Endothelial cell of umbilical vein (primary cell): ENCODE results near the gene MUC3A. TPM values are rescaled to one million over a fixed set of nuclear protein-coding genes. Genes with fewer than 3 reads are reported as not detected.

Experiments
- BruUV-seq: library from RNA; stranded (reverse); fragments of 400-500 nt; replicated peaks from 2 replicates; lab custom pipeline; 2021; lab: Mats Ljungman, UMichigan
- CTCF ChIA-PET: fragments of 300-600, 350-600 bp; sonication (Branson Sonifier 250); formaldehyde crosslinking; loops from one replicate; lab custom pipeline; 2021; ENCODE audit warnings: antibody characterized with exemption, inconsistent platforms; lab: Charles Lee
- POLR2A ChIA-PET: fragments of 300-600, 350-600 bp; sonication (Branson Sonifier 250); formaldehyde crosslinking; loops from one replicate; lab custom pipeline; 2021; ENCODE audit warnings: antibody characterized with exemption, inconsistent platforms; lab: Charles Lee
- DNase-seq: peaks from one replicate; pipeline ENCODE4 v3.0.0-alpha.2; 2011; ENCODE audit warnings: low read depth, low spot score
- FAIRE-seq: peaks from 2 replicates; lab custom pipeline; 2011; peaks lifted over from hg19 to GRCh38; lab: Jason Lieb, UNC
- H2AFZ ChIP-seq: 2 replicates; pipeline ENCODE4 v1.6.0; 2012; ENCODE audit warnings: low read depth, low read length, control low read depth, inconsistent platforms
- H3K27ac ChIP-seq: 2 replicates; pipeline ENCODE4 v1.5.1; 2011; ENCODE audit warnings: low read depth, mild to moderate bottlenecking, control low read depth, low read length, moderate library complexity; ENCODE audit not compliant: insufficient read depth
- H3K27me3 ChIP-seq, 2 experiments: 2 replicates each; pipeline versions ENCODE4 v1.6.0 to v1.6.1; 2011; ENCODE audit warnings: low read length in 2 of 2, mixed read lengths in 1 of 2; ENCODE audit not compliant: control insufficient read depth in 2 of 2, insufficient read depth in 2 of 2
- H3K36me3 ChIP-seq, 2 experiments: 2 replicates in 1 of 2; 3 replicates in 1 of 2; pipeline ENCODE4 v1.5.1; 2011; ENCODE audit warnings: low read length in 2 of 2, mild to moderate bottlenecking in 1 of 2, moderate library complexity in 1 of 2; ENCODE audit not compliant: control insufficient read depth in 2 of 2, insufficient read depth in 2 of 2; ENCODE audit errors: extremely low read depth in 1 of 2
- H3K4me1 ChIP-seq: 3 replicates; pipeline ENCODE4 v1.5.1; 2011; ENCODE audit warnings: mild to moderate bottlenecking, low read length; ENCODE audit not compliant: control insufficient read depth, insufficient read depth; ENCODE audit errors: extremely low read depth
- H3K4me2 ChIP-seq: 2 replicates; pipeline ENCODE4 v1.6.1; 2011; ENCODE audit warnings: low read length, control low read depth, mixed read lengths; ENCODE audit not compliant: insufficient read depth
- H3K4me3 ChIP-seq, 3 experiments: fragments of 200-600 bp in 1 of 3; sonication (generic), shearing (Covaris generic) in 1 of 3; replicated peaks in 1 of 3; 2 replicates each; pipeline ENCODE4 v1.5.1; 2011 to 2016; ENCODE audit warnings: control low read depth in 3 of 3, low read length in 3 of 3, mild to moderate bottlenecking in 2 of 3, inconsistent platforms in 1 of 3, low read depth in 1 of 3, moderate library complexity in 1 of 3; ENCODE audit not compliant: insufficient read depth in 1 of 3
- H3K79me2 ChIP-seq: 2 replicates; pipeline ENCODE4 v1.6.0; 2012; ENCODE audit warnings: low read length, inconsistent platforms; ENCODE audit not compliant: control insufficient read depth, insufficient read depth
- H3K9ac ChIP-seq: replicated peaks from 2 replicates; pipeline ENCODE3; 2011; ENCODE audit warnings: low read length, control low read depth; ENCODE audit not compliant: insufficient read depth; ENCODE audit errors: extremely low read depth
- H3K9me1 ChIP-seq: replicated peaks from 3 replicates; pipeline ENCODE4 v1.6.0; 2011; ENCODE audit warnings: mild to moderate bottlenecking, low read length; ENCODE audit not compliant: control insufficient read depth, insufficient read depth; ENCODE audit errors: extremely low read depth
- H3K9me3 ChIP-seq: replicated peaks from 2 replicates; pipeline ENCODE4 v1.5.1; 2012; ENCODE audit warnings: low read length, inconsistent platforms; ENCODE audit not compliant: control insufficient read depth, insufficient read depth
- H4K20me1 ChIP-seq: replicated peaks from 2 replicates; pipeline ENCODE3; 2011; ENCODE audit warnings: mild to moderate bottlenecking, low read length; ENCODE audit not compliant: control insufficient read depth, insufficient read depth; ENCODE audit errors: extremely low read depth
- CTCF ChIP-seq, 2 donors: IDR thresholded peaks; 1 replicate in 1 of 2; 2 replicates in 1 of 2; pipeline ENCODE4 v1.5.1; 2011; ENCODE audit warnings: low read length in 2 of 2, mild to moderate bottlenecking in 2 of 2, moderate library complexity in 2 of 2, control low read depth in 1 of 2, inconsistent platforms in 1 of 2, low read depth in 1 of 2; ENCODE audit not compliant: insufficient read depth in 1 of 2; ENCODE audit errors: extremely low read depth in 1 of 2
- EZH2 ChIP-seq: IDR thresholded peaks from 2 replicates; pipeline ENCODE4 v1.6.1; 2012; ENCODE audit warnings: borderline replicate concordance, low read depth, mild to moderate bottlenecking, moderate library complexity, low read length, inconsistent platforms; ENCODE audit not compliant: severe bottlenecking
- FOS ChIP-seq: IDR thresholded peaks from 2 replicates; pipeline ENCODE4 v1.6.1; 2011; ENCODE audit warnings: mild to moderate bottlenecking, low read length, moderate library complexity, borderline replicate concordance; ENCODE audit not compliant: insufficient read depth
- GATA2 ChIP-seq: IDR thresholded peaks from 2 replicates; pipeline ENCODE4 v1.7.0; 2011; ENCODE audit warnings: low read depth, mild to moderate bottlenecking, moderate library complexity, mixed read lengths, low read length; ENCODE audit not compliant: insufficient read length, insufficient read depth
- JUN ChIP-seq: IDR thresholded peaks from 2 replicates; pipeline ENCODE4 v1.6.1; 2011; ENCODE audit warnings: borderline replicate concordance, low read depth; ENCODE audit not compliant: insufficient read length, insufficient read depth
- MAX ChIP-seq: IDR thresholded peaks from 2 replicates; pipeline ENCODE4 v1.6.1; 2011; ENCODE audit not compliant: insufficient read depth, insufficient read length
- MYC ChIP-seq: IDR thresholded peaks from one replicate; pipeline ENCODE4 v1.6.1; 2011; ENCODE audit warnings: mild to moderate bottlenecking, low read depth, low read length
- POLR2A ChIP-seq: IDR thresholded peaks from 2 replicates; pipeline ENCODE4 v1.6.1; 2012; ENCODE audit warnings: low read depth, mild to moderate bottlenecking, control low read depth, low read length
- POLR2AphosphoS5 ChIP-seq: IDR thresholded peaks from 2 replicates; pipeline ENCODE4 v1.6.1; 2012; ENCODE audit warnings: low read depth, mild to moderate bottlenecking, control low read depth, low read length, moderate library complexity; ENCODE audit not compliant: insufficient read depth
- dilution Hi-C: fragments of 300-500 bp; cut with MboI; formaldehyde crosslinking; loops from one replicate; pipeline ENCODE4 v1.15.0; 2019; ENCODE audit warnings: low sequenced_read_pairs; ENCODE audit not compliant: extremely low pct_ligation_motif_present
- intact Hi-C: fragments of 100-400 bp; cut with micrococcal nuclease; formaldehyde crosslinking; loops from one replicate; pipeline ENCODE4 v1.10.0; 2022
- polyA plus RNA-seq, 4 experiments: library from polyadenylated mRNA; depleted of rRNA in 3 of 4; stranded (reverse) in 3 of 4; unstranded in 1 of 4; fragments of >200 nt; gene quantifications; 2 replicates each; pipeline versions ENCODE4 v1.2.1 to v1.2.3, GENCODE V29; 2011 to 2012; ENCODE audit warnings: missing spikeins in 1 of 4
- total RNA-seq: library from RNA; stranded (reverse); gene quantifications from 2 replicates; pipeline ENCODE4 v1.2.3, GENCODE V29; 2021

The MUC3A gene
- total and polyA plus RNA-seq, 2 donors (not counting 3 experiments of a cell fraction or from before 2014, with no cell fraction given): not detected

- Histone ChIP-seq H3K36me3 (no peaks in the 10 kb centered on the region), H3K9ac (no peak within 1 kb of the TSS), H3K79me2 (no peaks in the 10 kb centered on the region), H3K4me2 (no peak within 1 kb of the TSS), H3K27ac (no peak within 1 kb of the TSS), H3K9me1 (no peaks in the 10 kb centered on the region), H4K20me1 (no peaks in the 10 kb centered on the region), H3K4me3 (no peak within 1 kb of the TSS), H2AFZ (no peak within 1 kb of the TSS), H3K9me3 (no peaks in the 10 kb centered on the region), H3K4me1 (peaks cover 2% of the 10 kb centered on the region), H3K27me3 (peaks cover 22 to 28% of the 10 kb centered on the region in 2 experiments)
- intact Hi-C loops: loop anchor here (5.0 to 10.0 kb wide), 2 partner anchors 46 to 77 kb away; no protein-coding TSS in a partner anchor
- DNase-seq (no peak), FAIRE-seq (no peak)
- POLR2A ChIA-PET: no interaction called here
- no peak for TF ChIP-seq MAX
- no peak for TF ChIP-seq GATA2
- no peak for TF ChIP-seq FOS
- no peak for TF ChIP-seq MYC
- no peak for TF ChIP-seq EZH2
- TF ChIP-seq JUN: no peak
- no peak for TF ChIP-seq POLR2AphosphoS5
- TF ChIP-seq CTCF (IDR thresholded peaks at IDR 0.05; ENCODE audit: extremely low read depth in 1 of 2, insufficient read depth in 1 of 2, low read depth in 1 of 2, low read length in 2 of 2): no peak
- no peak for TF ChIP-seq POLR2A
- dilution Hi-C loops: no loop called here
- BruUV-seq: no TSS peak
- CTCF ChIA-PET: no interaction called here
Measured at GRCh38 chr7:100969066-100969615, 19.8 kb downstream of the MUC3A start, which contains the start of gene MUC12. MUC12 (plus strand) TSS chr7:100969565; CDS start chr7:100969623, 58 bp downstream.
